ENCODE data around the gene FGF18. TPM values are rescaled to one million over a fixed set of nuclear protein-coding genes. Genes with fewer than 3 reads are reported as not detected.

Gene FGF18
- total RNA-seq, 4 donors from 2014 or later: 0.53 TPM; not detected in 3

- TF ChIP-seq POLR2A (IDR thresholded peaks at IDR 0.05): no peak
- TF ChIP-seq CTCF (IDR thresholded peaks at IDR 0.05): no peak
- H3K27me3 ChIP-seq: no peaks in the 10 kb centered on the region
- no peaks in the 10 kb centered on the region for H3K9me3 ChIP-seq
- no peaks in the 10 kb centered on the region for H3K36me3 ChIP-seq
- no peak overlapping the region for H3K4me3 ChIP-seq
- peaks cover 0 to 7% (median 1%) of the 10 kb centered on the region in 4 donors for H3K4me1 ChIP-seq
- no peak overlapping the region for H3K27ac ChIP-seq
- peak in 1 of 3 donors; percentile 9 for DNase-seq
These were observed 6.3 kb downstream of the FGF18 start for GRCh38 chr5:171425596-171426244.

- no peak overlapping the region for H3K4me3 ChIP-seq
- DNase-seq: peak in 2 of 3 donors; percentile 24 to 34
- H3K4me1 ChIP-seq: peaks cover 0 to 2% (median 0%) of the 10 kb centered on the region in 4 donors
- H3K27ac ChIP-seq: no peak overlapping the region
- TF ChIP-seq POLR2A (IDR thresholded peaks at IDR 0.05): no peak
- TF ChIP-seq CTCF (IDR thresholded peaks at IDR 0.05): no peak
- no peaks in the 10 kb centered on the region for H3K9me3 ChIP-seq
- no peaks in the 10 kb centered on the region for H3K27me3 ChIP-seq
- no peaks in the 10 kb centered on the region for H3K36me3 ChIP-seq
These were observed 6.8 kb downstream of the FGF18 start for GRCh38 chr5:171426266-171426665.

DNA sequence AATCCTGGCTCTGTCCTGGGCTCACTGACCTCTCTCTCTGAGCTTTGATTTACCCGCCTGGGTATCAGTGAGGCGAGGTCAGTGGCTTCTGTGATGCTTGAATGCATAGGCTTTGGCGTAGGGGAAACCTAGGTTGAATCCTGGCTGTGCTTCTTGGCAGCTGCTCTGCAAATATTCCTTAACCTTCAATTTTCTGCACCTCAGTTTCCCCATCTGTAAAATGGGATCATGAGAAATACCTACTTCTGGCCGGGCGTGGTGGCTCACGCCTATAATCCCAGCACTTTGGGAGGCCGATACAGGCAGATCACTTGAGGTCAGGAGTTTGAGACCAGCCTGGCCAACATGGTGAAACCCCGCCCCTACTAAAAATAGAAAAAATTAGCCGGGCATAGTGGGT is 7.2 kb downstream of the FGF18 start:
- no peaks in the 10 kb centered on the region for H3K9me3 ChIP-seq
- no peak overlapping the region for H3K4me3 ChIP-seq
- peak in 1 of 3 donors; percentile 2 for DNase-seq
- H3K27ac ChIP-seq: no peak overlapping the region
- no peaks in the 10 kb centered on the region for H3K27me3 ChIP-seq
- no peaks in the 10 kb centered on the region for H3K4me1 ChIP-seq
- TF ChIP-seq POLR2A (IDR thresholded peaks at IDR 0.05): no peak
- no peak for TF ChIP-seq CTCF (IDR thresholded peaks at IDR 0.05)
- no peaks in the 10 kb centered on the region for H3K36me3 ChIP-seq

- no peak overlapping the region for H3K4me3 ChIP-seq
- no peaks in the 10 kb centered on the region for H3K36me3 ChIP-seq
- no peaks in the 10 kb centered on the region for H3K4me1 ChIP-seq
- TF ChIP-seq POLR2A (IDR thresholded peaks at IDR 0.05): no peak
- TF ChIP-seq CTCF (IDR thresholded peaks at IDR 0.05): no peak
- H3K27me3 ChIP-seq: no peaks in the 10 kb centered on the region
- peak in 1 of 3 donors; percentile 19 for DNase-seq
- H3K9me3 ChIP-seq: no peaks in the 10 kb centered on the region
- no peak overlapping the region for H3K27ac ChIP-seq
These were observed 8.1 kb downstream of the FGF18 start for GRCh38 chr5:171427318-171428167.

- peak in 2 of 3 donors; percentile 20 to 21 for DNase-seq
- no peaks in the 10 kb centered on the region for H3K36me3 ChIP-seq
- H3K4me3 ChIP-seq: no peak overlapping the region
- no peak overlapping the region for H3K27ac ChIP-seq
- H3K4me1 ChIP-seq: no peaks in the 10 kb centered on the region
- H3K9me3 ChIP-seq: no peaks in the 10 kb centered on the region
- no peaks in the 10 kb centered on the region for H3K27me3 ChIP-seq
- TF ChIP-seq POLR2A (IDR thresholded peaks at IDR 0.05) (no peak), CTCF (IDR thresholded peaks at IDR 0.05) (no peak)
These were observed 8.8 kb downstream of the FGF18 start for GRCh38 chr5:171428168-171428696.
